ENCODE measurements around the gene CFAP410. TPM values are rescaled to one million over a fixed set of nuclear protein-coding genes. Genes with fewer than 3 reads are reported as not detected.

Gene CFAP410
- total RNA-seq, 1 experiment from 2014 or later, result 10.1 TPM

DNA sequence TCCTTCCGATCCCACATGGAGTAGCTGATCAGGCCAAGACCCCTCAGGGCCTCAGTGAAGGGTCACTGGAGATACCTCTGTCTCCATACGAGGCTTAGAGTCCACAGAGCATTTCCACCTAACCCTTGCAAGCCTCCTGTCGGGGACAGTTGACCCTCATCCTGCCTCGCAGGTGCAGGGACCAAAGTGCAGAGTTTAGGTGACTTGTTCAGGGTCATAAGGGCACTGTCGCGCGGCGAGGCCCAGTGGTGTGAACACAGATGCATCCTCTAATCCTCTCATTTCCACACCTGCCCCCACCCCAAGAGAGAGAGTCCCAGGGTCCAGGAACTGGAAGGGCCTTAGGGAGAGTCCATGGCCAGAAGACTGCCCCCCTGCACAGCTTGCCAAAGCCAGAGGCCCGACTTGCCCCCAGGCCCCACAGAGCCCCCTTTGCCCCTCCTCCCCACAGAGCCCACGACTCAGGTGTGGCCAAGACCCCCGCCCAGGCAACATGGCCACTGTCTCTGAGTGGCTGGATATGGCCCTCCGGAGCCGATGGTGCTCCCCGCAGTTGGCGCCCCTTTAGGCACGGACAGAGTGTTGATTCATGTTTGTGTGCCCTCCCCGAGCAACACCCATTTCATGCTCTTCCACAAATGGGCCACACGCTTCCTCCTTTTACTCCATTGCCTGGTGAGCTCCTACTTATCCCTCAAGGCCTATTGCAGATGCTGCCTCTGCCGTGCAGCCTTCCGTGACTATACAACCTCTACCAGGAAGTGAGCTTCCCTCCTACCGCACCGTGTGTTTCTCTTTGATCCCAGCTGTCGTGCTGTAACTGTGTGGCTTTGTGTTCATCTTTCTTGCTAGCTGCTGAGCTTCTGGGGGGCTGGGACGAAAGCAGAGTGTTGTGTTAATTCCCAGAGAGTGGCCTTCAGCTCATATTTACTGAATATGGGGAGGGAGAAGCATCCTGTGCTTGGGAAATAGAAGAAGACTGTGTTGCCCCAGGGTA, 15.9 kb upstream of the CFAP410 start:
- no peaks in the 10 kb centered on the region for H3K9me3 Mint-ChIP-seq (ENCODE audit: unreplicated experiment)
- H3K4me3 Mint-ChIP-seq (ENCODE audit: unreplicated experiment), result no peak overlapping the region
- no peaks in the 10 kb centered on the region for H3K27me3 Mint-ChIP-seq (ENCODE audit: insufficient read depth, unreplicated experiment)
- no peaks in the 10 kb centered on the region for H3K4me1 Mint-ChIP-seq (ENCODE audit: insufficient read depth, unreplicated experiment)
- intact Hi-C loops (cut with micrococcal nuclease), result no loop called here
- ChIA-PET POLR2A (no interaction called here), CTCF (interaction anchor here (0.5 kb wide), 1 partner anchor 51 kb away, joined by 4 read pairs; no protein-coding TSS in a partner anchor)
- TF ChIP-seq, protein P1, sequence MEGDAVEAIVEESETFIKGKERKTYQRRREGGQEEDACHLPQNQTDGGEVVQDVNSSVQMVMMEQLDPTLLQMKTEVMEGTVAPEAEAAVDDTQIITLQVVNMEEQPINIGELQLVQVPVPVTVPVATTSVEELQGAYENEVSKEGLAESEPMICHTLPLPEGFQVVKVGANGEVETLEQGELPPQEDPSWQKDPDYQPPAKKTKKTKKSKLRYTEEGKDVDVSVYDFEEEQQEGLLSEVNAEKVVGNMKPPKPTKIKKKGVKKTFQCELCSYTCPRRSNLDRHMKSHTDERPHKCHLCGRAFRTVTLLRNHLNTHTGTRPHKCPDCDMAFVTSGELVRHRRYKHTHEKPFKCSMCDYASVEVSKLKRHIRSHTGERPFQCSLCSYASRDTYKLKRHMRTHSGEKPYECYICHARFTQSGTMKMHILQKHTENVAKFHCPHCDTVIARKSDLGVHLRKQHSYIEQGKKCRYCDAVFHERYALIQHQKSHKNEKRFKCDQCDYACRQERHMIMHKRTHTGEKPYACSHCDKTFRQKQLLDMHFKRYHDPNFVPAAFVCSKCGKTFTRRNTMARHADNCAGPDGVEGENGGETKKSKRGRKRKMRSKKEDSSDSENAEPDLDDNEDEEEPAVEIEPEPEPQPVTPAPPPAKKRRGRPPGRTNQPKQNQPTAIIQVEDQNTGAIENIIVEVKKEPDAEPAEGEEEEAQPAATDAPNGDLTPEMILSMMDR (IDR thresholded peaks at IDR 0.05; ENCODE audit: unreplicated experiment), result no peak
- no TSS peak for BruUV-seq (replicated peaks)
- H3K36me3 Mint-ChIP-seq (ENCODE audit: insufficient read depth, unreplicated experiment), result no peaks in the 10 kb centered on the region
- no peak for DNase-seq (ENCODE audit: unreplicated experiment)
- H3K27ac Mint-ChIP-seq (ENCODE audit: low read depth, unreplicated experiment), result no peak overlapping the region

DNA sequence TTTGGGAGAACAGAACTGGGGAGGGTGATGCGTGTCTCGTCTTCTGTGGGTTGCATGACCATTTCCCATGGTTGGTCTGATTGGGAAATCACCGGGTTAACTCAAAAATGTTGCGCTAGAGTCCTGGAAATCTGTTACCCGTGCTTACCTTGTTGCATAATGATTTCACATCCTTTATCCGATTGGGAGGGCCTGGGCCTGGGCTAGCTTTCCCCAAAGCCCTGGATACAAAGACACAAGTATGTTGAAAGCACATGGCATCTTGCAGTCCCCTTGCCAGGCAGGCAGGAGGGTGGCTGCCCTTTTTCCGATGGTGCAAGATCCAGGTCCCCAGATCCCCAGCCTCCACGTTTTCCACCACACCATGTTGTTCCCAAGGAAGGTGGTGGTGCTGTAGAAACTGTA, 14.8 kb upstream of the CFAP410 start:
- intact Hi-C loops (cut with micrococcal nuclease), result no loop called here
- Mint-ChIP-seq H3K27me3 (ENCODE audit: insufficient read depth, unreplicated experiment) (no peaks in the 10 kb centered on the region), H3K27ac (ENCODE audit: low read depth, unreplicated experiment) (no peak overlapping the region), H3K4me1 (ENCODE audit: insufficient read depth, unreplicated experiment) (no peaks in the 10 kb centered on the region), H3K9me3 (ENCODE audit: unreplicated experiment) (no peaks in the 10 kb centered on the region), H3K36me3 (ENCODE audit: insufficient read depth, unreplicated experiment) (no peaks in the 10 kb centered on the region), H3K4me3 (ENCODE audit: unreplicated experiment) (no peak overlapping the region)
- POLR2A ChIA-PET, result interaction anchor here (1.0 to 1.3 kb wide), 3 partner anchors 10 to 14 kb away, joined by 3 read pairs; no protein-coding TSS in a partner anchor
- CTCF ChIA-PET, result interaction anchor here (1.2 kb wide), 1 partner anchor 9 kb away, joined by 4 read pairs; no protein-coding TSS in a partner anchor
- no TSS peak for BruUV-seq (replicated peaks)
- peak; percentile 46 for DNase-seq (ENCODE audit: unreplicated experiment)
- TF ChIP-seq, protein P1 (IDR thresholded peaks at IDR 0.05; ENCODE audit: unreplicated experiment), result no peak

DNA sequence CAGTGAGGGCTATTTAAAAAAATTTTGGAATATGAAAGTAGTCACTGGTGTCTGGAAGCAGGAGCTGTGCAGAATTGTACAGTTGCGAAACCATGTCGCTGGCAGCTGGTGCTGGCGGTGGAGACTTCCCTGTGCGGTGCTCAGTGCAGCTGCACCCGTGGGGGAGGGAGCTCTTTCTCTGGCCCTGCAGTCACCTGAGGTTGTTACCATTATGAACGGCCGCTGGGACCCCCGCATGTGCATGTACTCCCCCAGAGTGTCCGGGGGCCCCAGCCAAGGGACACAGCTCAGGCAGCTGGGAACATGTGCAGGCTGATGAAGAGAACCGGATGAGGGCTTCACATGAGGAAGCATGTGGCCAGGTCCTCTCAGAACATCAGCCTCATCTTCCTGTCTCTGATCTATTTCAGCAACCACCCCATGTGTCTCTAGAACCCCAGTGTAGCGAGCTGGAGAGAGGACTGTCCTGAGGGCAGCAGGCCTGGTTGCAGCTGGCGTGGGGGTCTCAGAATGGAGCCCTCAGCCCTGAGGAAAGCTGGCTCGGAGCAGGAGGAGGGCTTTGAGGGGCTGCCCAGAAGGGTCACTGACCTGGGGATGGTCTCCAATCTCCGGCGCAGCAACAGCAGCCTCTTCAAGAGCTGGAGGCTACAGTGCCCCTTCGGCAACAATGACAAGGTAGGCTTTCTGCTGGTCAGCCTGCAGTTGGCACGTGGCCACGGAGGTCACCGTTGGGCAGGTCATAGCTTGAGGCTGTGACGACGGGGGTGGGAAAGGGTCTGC, 14.2 kb upstream of the CFAP410 start, which contains the start of gene TRPM2:
Gene TRPM2, plus strand, starts transcription at position 431 of the 780 bp plus-strand sequence. Its CDS starts 80 bp downstream, at position 511.
- no peaks in the 10 kb centered on the region for H3K27me3 Mint-ChIP-seq (ENCODE audit: insufficient read depth, unreplicated experiment)
- BruUV-seq (replicated peaks), result no TSS peak

More for the DNA sequence above, 14.2 kb upstream of the CFAP410 start, which contains the start of gene TRPM2:
- CTCF ChIA-PET, result interaction anchor here (0.7 to 1.2 kb wide), 2 partner anchors 9 to 99 kb away, joined by 3 to 4 read pairs; no protein-coding TSS in a partner anchor
- intact Hi-C loops (cut with micrococcal nuclease), result no loop called here
- Mint-ChIP-seq H3K36me3 (ENCODE audit: insufficient read depth, unreplicated experiment) (no peaks in the 10 kb centered on the region), H3K9me3 (ENCODE audit: unreplicated experiment) (no peaks in the 10 kb centered on the region), H3K27ac (ENCODE audit: low read depth, unreplicated experiment) (no peak within 1 kb of the TSS), H3K4me3 (ENCODE audit: unreplicated experiment) (no peak within 1 kb of the TSS), H3K4me1 (ENCODE audit: insufficient read depth, unreplicated experiment) (no peaks in the 10 kb centered on the region)
- TF ChIP-seq, protein P1 (IDR thresholded peaks at IDR 0.05; ENCODE audit: unreplicated experiment), result no peak
- POLR2A ChIA-PET, result interaction anchor here (1.0 to 1.3 kb wide), 3 partner anchors 10 to 14 kb away, joined by 3 read pairs; no protein-coding TSS in a partner anchor
- peak; percentile 37 for DNase-seq (ENCODE audit: unreplicated experiment)

Measured in MCF 10A (cell line).